Activated CD8-positive, alpha-beta memory T cell treated with anti-CD3 and anti-CD28 coated beads, Interleukin-2, amount 10 ng/mL, durations not matched to agents 7 days and 5 days (primary cell): ENCODE measurements around the gene EPB41L2. TPM values are rescaled to one million over a fixed set of nuclear protein-coding genes. Genes with fewer than 3 reads are reported as not detected.

ENCODE experiments used
- ATAC-seq: fragments of 150-1000 bp; cut with Tn5 transposase; one replicate; pipeline ENCODE4 v1.10.0; 2021; ENCODE audit warnings: moderate library complexity
- CTCF ChIA-PET: fragments of 350-600 bp; sonication (Branson Sonifier 250); formaldehyde crosslinking; loops from one replicate; lab custom pipeline; 2021; ENCODE audit warnings: antibody characterized with exemption; lab: Charles Lee
- DNase-seq: peaks from one replicate; pipeline ENCODE4 v3.0.0-alpha.2; 2020
- H3K27ac Mint-ChIP-seq: one replicate; pipeline ENCODE4 v1.8.0; 2021; ENCODE audit warnings: mild to moderate bottlenecking, mixed read lengths
- H3K27me3 Mint-ChIP-seq: one replicate; pipeline ENCODE4 v1.8.0; 2021; ENCODE audit warnings: mixed read lengths
- H3K36me3 Mint-ChIP-seq: one replicate; pipeline ENCODE4 v1.8.0; 2021; ENCODE audit warnings: mild to moderate bottlenecking, mixed read lengths
- H3K4me1 Mint-ChIP-seq: one replicate; pipeline ENCODE4 v1.8.0; 2021; ENCODE audit warnings: mixed read lengths
- H3K4me3 Mint-ChIP-seq: one replicate; pipeline ENCODE4 v1.8.0; 2021; ENCODE audit warnings: mild to moderate bottlenecking, moderate library complexity, mixed read lengths
- H3K9me3 Mint-ChIP-seq: one replicate; pipeline ENCODE4 v1.8.0; 2022; ENCODE audit warnings: low read depth, mixed read lengths
- total RNA-seq, 2 experiments: library from RNA; stranded (reverse); gene quantifications; one replicate each; pipeline ENCODE4 v1.2.3, GENCODE V29; 2021

The EPB41L2 gene
- total RNA-seq, 2 experiments from 2014 or later, result 32.8 to 58.0 TPM

DNA sequence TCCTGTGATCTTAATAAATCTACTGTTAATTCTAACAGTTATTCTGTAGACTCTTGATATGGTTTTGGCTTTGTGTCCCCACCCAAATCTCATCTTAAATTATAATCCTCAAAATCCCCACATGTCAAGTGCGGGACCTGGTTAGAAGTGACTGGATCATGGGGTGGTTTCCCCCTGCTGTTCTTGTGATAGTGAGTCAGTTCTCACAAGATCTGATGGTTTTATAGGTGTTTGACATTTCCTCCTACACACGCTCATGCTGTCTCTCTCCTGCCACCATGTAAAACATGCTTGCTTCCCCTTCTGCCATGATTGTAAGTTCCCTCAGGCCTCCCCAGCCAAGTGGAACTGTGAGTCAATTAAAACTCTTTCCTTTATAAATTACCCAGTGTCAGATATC, 10.5 kb upstream of the EPB41L2 start:
- Mint-ChIP-seq H3K36me3 (no peaks in the 10 kb centered on the region), H3K4me1 (no peaks in the 10 kb centered on the region), H3K4me3 (no peak overlapping the region), H3K9me3 (no peaks in the 10 kb centered on the region), H3K27ac (no peak overlapping the region), H3K27me3 (no peaks in the 10 kb centered on the region)
- DNase-seq, result no peak
- ATAC-seq, result no peak
- CTCF ChIA-PET, result no interaction called here

- H3K27me3 Mint-ChIP-seq, result no peaks in the 10 kb centered on the region
- ATAC-seq (no peak), DNase-seq (no peak)
- H3K4me1 Mint-ChIP-seq, result no peaks in the 10 kb centered on the region
- H3K36me3 Mint-ChIP-seq, result no peaks in the 10 kb centered on the region
- CTCF ChIA-PET, result no interaction called here
- H3K9me3 Mint-ChIP-seq, result no peaks in the 10 kb centered on the region
- H3K27ac Mint-ChIP-seq, result no peak overlapping the region
- no peak overlapping the region for H3K4me3 Mint-ChIP-seq
Measured at GRCh38 chr6:131070061-131070460, 7.0 kb upstream of the EPB41L2 start.

GRCh38 chr6:131068165-131068564, 5.1 kb upstream of the EPB41L2 start:
- Mint-ChIP-seq H3K4me1 (peaks cover 7% of the 10 kb centered on the region), H3K4me3 (no peak overlapping the region), H3K36me3 (no peaks in the 10 kb centered on the region), H3K27me3 (peaks cover 3% of the 10 kb centered on the region), H3K27ac (no peak overlapping the region), H3K9me3 (no peaks in the 10 kb centered on the region)
- CTCF ChIA-PET, result no interaction called here
- ATAC-seq, result no peak
- DNase-seq, result no peak

GRCh38 chr6:131067521-131067920, 4.5 kb upstream of the EPB41L2 start:
- Mint-ChIP-seq H3K27ac (no peak overlapping the region), H3K36me3 (no peaks in the 10 kb centered on the region), H3K9me3 (no peaks in the 10 kb centered on the region), H3K27me3 (peaks cover 3% of the 10 kb centered on the region), H3K4me1 (peaks cover 7% of the 10 kb centered on the region), H3K4me3 (no peak overlapping the region)
- ATAC-seq, result no peak
- CTCF ChIA-PET, result no interaction called here
- DNase-seq, result no peak

GRCh38 chr6:131065824-131066171, 2.8 kb upstream of the EPB41L2 start:
- Mint-ChIP-seq H3K27ac (no peak overlapping the region), H3K27me3 (peaks cover 11% of the 10 kb centered on the region), H3K4me1 (peaks cover 21% of the 10 kb centered on the region), H3K9me3 (no peaks in the 10 kb centered on the region), H3K4me3 (no peak overlapping the region), H3K36me3 (no peaks in the 10 kb centered on the region)
- DNase-seq, result no peak
- CTCF ChIA-PET, result no interaction called here
- no peak for ATAC-seq

DNA sequence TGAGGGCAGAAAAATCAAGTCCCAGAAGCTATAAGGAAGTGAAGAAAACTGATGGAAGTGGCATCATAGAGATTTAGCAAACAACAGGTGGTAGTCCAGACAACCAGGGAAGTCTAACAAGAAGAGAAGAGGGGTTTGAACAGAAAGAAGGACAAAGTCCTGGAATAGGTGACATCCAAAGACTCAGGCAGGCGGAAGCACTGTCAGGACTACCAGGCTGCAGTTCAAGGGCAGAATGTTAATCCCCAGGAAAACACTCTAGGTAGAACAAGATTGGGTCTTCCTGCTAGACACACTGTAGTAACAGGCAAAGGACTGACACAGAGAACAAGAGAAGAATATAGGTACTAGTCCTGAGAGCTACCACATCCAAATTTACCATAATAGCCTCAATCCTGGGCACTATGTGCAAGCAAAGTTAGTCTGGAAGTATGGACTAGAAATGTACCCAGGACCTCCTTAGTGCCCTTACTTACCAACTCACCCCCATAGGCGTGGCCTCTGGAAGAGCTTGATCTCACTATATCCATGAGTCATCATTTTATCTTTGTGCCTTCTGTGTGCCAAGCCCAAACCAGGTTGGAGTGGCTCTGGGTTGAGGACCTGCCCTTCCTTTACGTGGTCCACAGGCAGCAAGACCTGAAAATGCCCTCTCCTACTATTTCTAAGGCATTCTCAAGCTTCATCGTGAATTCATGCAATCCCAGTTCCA, 2.2 kb upstream of the EPB41L2 start:
- CTCF ChIA-PET, result no interaction called here
- ATAC-seq, result no peak
- no peak for DNase-seq
- Mint-ChIP-seq H3K9me3 (no peaks in the 10 kb centered on the region), H3K27me3 (peaks cover 14% of the 10 kb centered on the region), H3K4me1 (peaks cover 26% of the 10 kb centered on the region), H3K4me3 (no peak overlapping the region), H3K36me3 (no peaks in the 10 kb centered on the region), H3K27ac (no peak overlapping the region)

- no peak for ATAC-seq
- CTCF ChIA-PET, result interaction anchor here (1.7 kb wide), 1 partner anchor 179 kb away, joined by 5 read pairs; no protein-coding TSS in a partner anchor
Measured at GRCh38 chr6:131063764-131064272, 773 bp upstream of the EPB41L2 start.

GRCh38 chr6:131062241-131063027, 611 bp downstream of the EPB41L2 start:
- H3K27ac Mint-ChIP-seq, result peak overlapping the region; percentile 68
- ATAC-seq, result peak; percentile 51
- no peaks in the 10 kb centered on the region for H3K9me3 Mint-ChIP-seq
- H3K27me3 Mint-ChIP-seq, result peaks cover 14% of the 10 kb centered on the region
- peaks cover 26% of the 10 kb centered on the region for H3K4me1 Mint-ChIP-seq
- CTCF ChIA-PET, result interaction anchor here (1.1 to 1.7 kb wide), 4 partner anchors 13 to 565 kb away, joined by 3 to 5 read pairs (median 4); partner anchors contain the start of gene MED23
- DNase-seq, result no peak
- peak overlapping the region; percentile 80 for H3K4me3 Mint-ChIP-seq
- H3K36me3 Mint-ChIP-seq, result peaks cover 2% of the 10 kb centered on the region

More at GRCh38 chr6:131063764-131064272, 773 bp upstream of the EPB41L2 start:
- peak overlapping the region; percentile 14 for H3K27ac Mint-ChIP-seq
- H3K4me3 Mint-ChIP-seq, result peak overlapping the region; percentile 80
- H3K27me3 Mint-ChIP-seq, result peaks cover 14% of the 10 kb centered on the region
- H3K9me3 Mint-ChIP-seq, result no peaks in the 10 kb centered on the region
- H3K36me3 Mint-ChIP-seq, result no peaks in the 10 kb centered on the region
- H3K4me1 Mint-ChIP-seq, result peaks cover 26% of the 10 kb centered on the region
- DNase-seq, result no peak

DNA sequence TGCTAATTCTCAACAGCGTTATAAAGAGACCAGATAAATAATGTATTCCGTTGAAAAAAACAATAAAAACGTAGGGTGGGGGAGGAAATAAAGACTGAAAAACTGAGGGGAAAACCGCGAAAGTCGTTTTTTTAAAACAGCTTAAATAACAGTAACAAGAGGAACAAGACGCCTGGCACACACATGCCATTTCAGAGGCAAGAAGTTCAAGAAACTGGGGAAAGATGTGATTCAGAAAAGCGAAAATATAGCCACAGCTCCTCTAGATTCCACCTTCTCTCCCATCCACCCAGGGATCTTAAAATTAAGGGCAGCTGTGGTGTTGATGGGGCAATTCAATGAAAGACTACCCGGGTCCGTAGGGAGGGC, 1.3 kb downstream of the EPB41L2 start:
- Mint-ChIP-seq H3K27ac (peak overlapping the region; percentile 48), H3K27me3 (peaks cover 14% of the 10 kb centered on the region), H3K4me1 (peaks cover 26% of the 10 kb centered on the region), H3K4me3 (peak overlapping the region; percentile 80), H3K36me3 (peaks cover 3% of the 10 kb centered on the region), H3K9me3 (no peaks in the 10 kb centered on the region)
- CTCF ChIA-PET, result interaction anchor here (1.0 to 1.7 kb wide), 4 partner anchors 10 to 566 kb away, joined by 3 to 5 read pairs (median 4); partner anchors contain the start of gene MED23
- no peak for DNase-seq
- ATAC-seq, result no peak

- ATAC-seq (no peak), DNase-seq (no peak)
- H3K27me3 Mint-ChIP-seq, result peaks cover 14% of the 10 kb centered on the region
- H3K36me3 Mint-ChIP-seq, result peaks cover 5% of the 10 kb centered on the region
- H3K4me1 Mint-ChIP-seq, result peaks cover 26% of the 10 kb centered on the region
- H3K4me3 Mint-ChIP-seq, result peak overlapping the region; percentile 80
- H3K27ac Mint-ChIP-seq, result peak overlapping the region; percentile 48
- CTCF ChIA-PET, result interaction anchor here (1.0 to 1.7 kb wide), 4 partner anchors 11 to 567 kb away, joined by 3 to 5 read pairs (median 4); partner anchors contain the start of gene MED23
- H3K9me3 Mint-ChIP-seq, result no peaks in the 10 kb centered on the region
Measured at GRCh38 chr6:131061041-131061750, 1.8 kb downstream of the EPB41L2 start.

- Mint-ChIP-seq H3K4me3 (no peak overlapping the region), H3K4me1 (peaks cover 26% of the 10 kb centered on the region), H3K36me3 (peaks cover 6% of the 10 kb centered on the region), H3K27ac (no peak overlapping the region), H3K9me3 (peaks cover under 1% of the 10 kb centered on the region), H3K27me3 (peaks cover 14% of the 10 kb centered on the region)
- DNase-seq (no peak), ATAC-seq (no peak)
- CTCF ChIA-PET, result no interaction called here
Measured at GRCh38 chr6:131060311-131060710, 2.7 kb downstream of the EPB41L2 start.

- Mint-ChIP-seq H3K36me3 (peaks cover 11% of the 10 kb centered on the region), H3K27me3 (peaks cover 14% of the 10 kb centered on the region), H3K27ac (no peak overlapping the region), H3K4me3 (no peak overlapping the region), H3K9me3 (peaks cover 6% of the 10 kb centered on the region), H3K4me1 (peaks cover 26% of the 10 kb centered on the region)
- no peak for ATAC-seq
- CTCF ChIA-PET, result no interaction called here
- no peak for DNase-seq
Measured at GRCh38 chr6:131059486-131059885, 3.6 kb downstream of the EPB41L2 start.

- ATAC-seq, result no peak
- CTCF ChIA-PET, result no interaction called here
- H3K4me3 Mint-ChIP-seq, result no peak overlapping the region
Measured at GRCh38 chr6:131058236-131058635, 4.8 kb downstream of the EPB41L2 start.

More at GRCh38 chr6:131058236-131058635, 4.8 kb downstream of the EPB41L2 start:
- DNase-seq, result no peak
- Mint-ChIP-seq H3K9me3 (peaks cover 14% of the 10 kb centered on the region), H3K36me3 (peaks cover 20% of the 10 kb centered on the region), H3K27me3 (peaks cover 10% of the 10 kb centered on the region), H3K4me1 (peaks cover 19% of the 10 kb centered on the region), H3K27ac (no peak overlapping the region)
